Neuronal stem cell (in vitro differentiated cells): ENCODE results near the gene ENTHD1. TPM values are rescaled to one million over a fixed set of nuclear protein-coding genes. Genes with fewer than 3 reads are reported as not detected.

ENCODE experiments used
- small RNA-seq: library from polyadenylated mRNA; stranded (forward); fragments of <200 nt; extraction: miRNeasy Mini kit (QIAGEN cat#:217004); gene quantifications from one replicate; pipeline ENCODE3, GENCODE V24; 2013; ENCODE audit not compliant: insufficient read depth

Gene ENTHD1

Small RNAs within 50 kb of the gene (small RNA-seq; reads per million reads assigned to genes)
- gene RN7SKP210 = not detected
